Thoracic aorta (tissue), 2 donors: Measurements from ENCODE around the gene ADGRB2. TPM values are rescaled to one million over a fixed set of nuclear protein-coding genes. Genes with fewer than 3 reads are reported as not detected.

Source experiments
- ATAC-seq: fragments of 150-250 bp; one replicate; pipeline ENCODE4 v1.8.0; 2017; ENCODE audit warnings: low read depth; ENCODE audit not compliant: insufficient number of reproducible peaks, low FRiP score
- DNase-seq: peaks from one replicate; pipeline ENCODE4 v3.0.0-alpha.2; 2020; ENCODE audit warnings: low spot score
- H3K27ac ChIP-seq, 2 donors: fragments of 200-600 bp; sonication (generic); 1 replicate in 1 of 2; 2 replicates in 1 of 2; pipeline ENCODE4 v1.5.1; 2016; ENCODE audit warnings: mild to moderate bottlenecking in 2 of 2, moderate library complexity in 2 of 2
- H3K27me3 ChIP-seq: fragments of 200-600 bp; sonication (generic); replicated peaks from 2 replicates; pipeline ENCODE4 v1.6.0; 2016; ENCODE audit warnings: mild to moderate bottlenecking; ENCODE audit not compliant: insufficient read depth
- H3K36me3 ChIP-seq: fragments of 200-600 bp; sonication (generic); one replicate; pipeline ENCODE4 v1.5.1; 2016
- H3K4me1 ChIP-seq, 2 donors: fragments of 200-600 bp; sonication (generic); 1 replicate in 1 of 2; 2 replicates in 1 of 2; pipeline versions ENCODE4 v1.5.1 to v1.6.0; 2016; ENCODE audit warnings: low read depth in 2 of 2, mild to moderate bottlenecking in 1 of 2; ENCODE audit not compliant: control insufficient read depth in 1 of 2
- H3K4me3 ChIP-seq: fragments of 200-600 bp; sonication (generic); 2 replicates; pipeline ENCODE4 v1.5.1; 2016; ENCODE audit warnings: mild to moderate bottlenecking
- H3K9me3 ChIP-seq: fragments of 200-600 bp; sonication (generic); 2 replicates; pipeline ENCODE4 v1.5.1; 2016
- CTCF ChIP-seq: fragments of 200-600 bp; sonication (generic); IDR thresholded peaks from one replicate; pipeline ENCODE4 v1.5.1; 2019; ENCODE audit warnings: antibody characterized with exemption
- total RNA-seq, 2 donors: library from RNA; depleted of rRNA; stranded (reverse); fragments of >200 nt; gene quantifications; one replicate each; pipeline versions ENCODE4 v1.1.0 to v1.2.3, GENCODE V29; 2016

The ADGRB2 gene
- total RNA-seq, 2 donors from 2014 or later = 1.5 TPM

GRCh38 chr1:31807273-31808048 is 43.3 kb upstream of the ADGRB2 start:
- ATAC-seq = no peak
- DNase-seq = no peak
- no peaks in the 10 kb centered on the region for H3K36me3 ChIP-seq
- TF ChIP-seq CTCF = no peak
- no peaks in the 10 kb centered on the region for H3K27me3 ChIP-seq
- H3K27ac ChIP-seq = no peak overlapping the region
- H3K9me3 ChIP-seq = no peaks in the 10 kb centered on the region
- H3K4me1 ChIP-seq = no peaks in the 10 kb centered on the region
- no peak overlapping the region for H3K4me3 ChIP-seq

- no peak overlapping the region for H3K27ac ChIP-seq
- H3K36me3 ChIP-seq = no peaks in the 10 kb centered on the region
- DNase-seq (no peak), ATAC-seq (no peak)
- H3K4me1 ChIP-seq = no peaks in the 10 kb centered on the region
- H3K9me3 ChIP-seq = no peaks in the 10 kb centered on the region
- H3K27me3 ChIP-seq = no peaks in the 10 kb centered on the region
- H3K4me3 ChIP-seq = no peak overlapping the region
- no peak for TF ChIP-seq CTCF
These were observed 41.2 kb upstream of the ADGRB2 start for GRCh38 chr1:31805318-31805717.

- TF ChIP-seq CTCF = no peak
- ATAC-seq = no peak
- no peaks in the 10 kb centered on the region for H3K9me3 ChIP-seq
These were observed 40.0 kb upstream of the ADGRB2 start for GRCh38 chr1:31804098-31804497.

GRCh38 chr1:31803610-31804009 is 39.5 kb upstream of the ADGRB2 start:
- no peaks in the 10 kb centered on the region for H3K9me3 ChIP-seq
- no peaks in the 10 kb centered on the region for H3K27me3 ChIP-seq
- no peak for TF ChIP-seq CTCF
- H3K27ac ChIP-seq = no peak overlapping the region
- no peak overlapping the region for H3K4me3 ChIP-seq
- H3K36me3 ChIP-seq = no peaks in the 10 kb centered on the region
- H3K4me1 ChIP-seq = peaks cover 0 to 7% of the 10 kb centered on the region in 2 donors
- ATAC-seq (no peak), DNase-seq (no peak)

More at GRCh38 chr1:31804098-31804497, 40.0 kb upstream of the ADGRB2 start:
- Histone ChIP-seq H3K27me3 (no peaks in the 10 kb centered on the region), H3K36me3 (no peaks in the 10 kb centered on the region), H3K4me1 (peaks cover 0 to 3% of the 10 kb centered on the region in 2 donors), H3K27ac (no peak overlapping the region), H3K4me3 (no peak overlapping the region)
- DNase-seq = no peak

- no peaks in the 10 kb centered on the region for H3K9me3 ChIP-seq
- TF ChIP-seq CTCF = no peak
- no peaks in the 10 kb centered on the region for H3K27me3 ChIP-seq
- ATAC-seq = no peak
- H3K4me3 ChIP-seq = peak overlapping the region; percentile 61
- no peak for DNase-seq
- H3K27ac ChIP-seq = no peak overlapping the region
- H3K4me1 ChIP-seq = peaks cover 5 to 15% of the 10 kb centered on the region in 2 donors
- H3K36me3 ChIP-seq = no peaks in the 10 kb centered on the region
These were observed 38.3 kb upstream of the ADGRB2 start for GRCh38 chr1:31802190-31803150.
